ENCODE measurements around the gene ZFP92.

GRCh38 chrX:153439977-153440376, 28.7 kb downstream of the ZFP92 start:
- TF ChIP-seq CTCF (conservative IDR thresholded peaks at IDR 0.05; ENCODE audit: low read length) (no peak), EZH2phosphoT487 (IDR thresholded peaks at IDR 0.05; ENCODE audit: borderline replicate concordance, low read depth, low read length) (no peak)
